MG63 (cell line): Measurements from ENCODE around the gene CCR7. TPM values are rescaled to one million over a fixed set of nuclear protein-coding genes. Genes with fewer than 3 reads are reported as not detected.

ENCODE experiments used
- DNase-seq: peaks from one replicate; pipeline ENCODE4 v3.0.0-alpha.2; 2020
- H3K27me3 ChIP-seq: fragments of 250-450 bp; sonication (Bioruptor Pico); 2 replicates; pipeline ENCODE4 v1.5.1; 2020; ENCODE audit warnings: mild to moderate bottlenecking, moderate library complexity
- H3K36me3 ChIP-seq: fragments of 250-450 bp; sonication (Bioruptor Pico); 2 replicates; pipeline ENCODE4 v1.5.1; 2020; ENCODE audit warnings: mild to moderate bottlenecking, moderate library complexity
- H3K4me3 ChIP-seq: fragments of 250-450 bp; sonication (Bioruptor Pico); 2 replicates; pipeline ENCODE4 v1.5.1; 2020; ENCODE audit warnings: mild to moderate bottlenecking, moderate library complexity
- H3K9me3 ChIP-seq: fragments of 250-450 bp; sonication (Bioruptor Pico); 2 replicates; pipeline ENCODE4 v1.5.1; 2020; ENCODE audit warnings: mild to moderate bottlenecking, moderate library complexity
- total RNA-seq: library from RNA; depleted of rRNA; stranded (reverse); fragments of >200 nt; shearing (Covaris generic); gene quantifications from 2 replicates; pipeline ENCODE4 v1.2.3, GENCODE V29; 2014; ENCODE audit warnings: low replicate concordance; rRNA removed

Gene CCR7
- not detected in 2 replicates for total RNA-seq

- Histone ChIP-seq H3K27me3 (peaks cover 7% of the 10 kb centered on the region), H3K36me3 (no peaks in the 10 kb centered on the region), H3K9me3 (peaks cover under 1% of the 10 kb centered on the region; the same call in 1 of the 2 replicates), H3K4me3 (no peak within 1 kb of the TSS)
- no peak for DNase-seq
Measured at GRCh38 chr17:40564883-40565768, at the start of gene CCR7. TSS of gene CCR7 (minus strand) at chr17:40565472. CDS start at chr17:40565409, 63 bp downstream.

- no peak for DNase-seq
- Histone ChIP-seq H3K27me3 (no peaks in the 10 kb centered on the region), H3K4me3 (no peak overlapping the region), H3K36me3 (no peaks in the 10 kb centered on the region), H3K9me3 (no peaks in the 10 kb centered on the region)
Measured at GRCh38 chr17:40614431-40615067, 49.3 kb upstream of the CCR7 start.

- DNase-seq = no peak
- no peaks in the 10 kb centered on the region for H3K36me3 ChIP-seq
- no peak overlapping the region for H3K4me3 ChIP-seq
- H3K27me3 ChIP-seq = no peaks in the 10 kb centered on the region
- no peaks in the 10 kb centered on the region for H3K9me3 ChIP-seq
Measured at GRCh38 chr17:40613467-40614154, 48.3 kb upstream of the CCR7 start.

GRCh38 chr17:40612599-40613244, 47.5 kb upstream of the CCR7 start:
- Histone ChIP-seq H3K36me3 (no peaks in the 10 kb centered on the region), H3K27me3 (no peaks in the 10 kb centered on the region), H3K4me3 (no peak overlapping the region), H3K9me3 (no peaks in the 10 kb centered on the region)
- no peak for DNase-seq

GRCh38 chr17:40611840-40612474, 46.7 kb upstream of the CCR7 start:
- Histone ChIP-seq H3K9me3 (no peaks in the 10 kb centered on the region), H3K27me3 (no peaks in the 10 kb centered on the region), H3K36me3 (no peaks in the 10 kb centered on the region), H3K4me3 (no peak overlapping the region)
- DNase-seq = no peak

- Histone ChIP-seq H3K4me3 (no peak overlapping the region), H3K27me3 (no peaks in the 10 kb centered on the region), H3K36me3 (no peaks in the 10 kb centered on the region), H3K9me3 (no peaks in the 10 kb centered on the region)
- DNase-seq = no peak
Measured at GRCh38 chr17:40610359-40610758, 45.1 kb upstream of the CCR7 start.

- Histone ChIP-seq H3K9me3 (no peaks in the 10 kb centered on the region), H3K27me3 (no peaks in the 10 kb centered on the region), H3K36me3 (no peaks in the 10 kb centered on the region), H3K4me3 (no peak overlapping the region)
- no peak for DNase-seq
Measured at GRCh38 chr17:40608061-40608581, 42.8 kb upstream of the CCR7 start.

GRCh38 chr17:40607641-40608040, 42.4 kb upstream of the CCR7 start:
- H3K4me3 ChIP-seq = no peak overlapping the region
- H3K27me3 ChIP-seq = no peaks in the 10 kb centered on the region
- no peaks in the 10 kb centered on the region for H3K36me3 ChIP-seq
- no peaks in the 10 kb centered on the region for H3K9me3 ChIP-seq
- DNase-seq = no peak

GRCh38 chr17:40606548-40607353, 41.5 kb upstream of the CCR7 start:
- Histone ChIP-seq H3K9me3 (no peaks in the 10 kb centered on the region), H3K36me3 (no peaks in the 10 kb centered on the region), H3K27me3 (no peaks in the 10 kb centered on the region), H3K4me3 (no peak overlapping the region)
- DNase-seq = no peak

GRCh38 chr17:40605306-40605705, 40.0 kb upstream of the CCR7 start:
- Histone ChIP-seq H3K9me3 (no peaks in the 10 kb centered on the region), H3K36me3 (no peaks in the 10 kb centered on the region), H3K27me3 (no peaks in the 10 kb centered on the region), H3K4me3 (no peak overlapping the region)
- DNase-seq = no peak

GRCh38 chr17:40604327-40605080, 39.2 kb upstream of the CCR7 start:
- DNase-seq = no peak
- no peaks in the 10 kb centered on the region for H3K27me3 ChIP-seq
- H3K36me3 ChIP-seq = no peaks in the 10 kb centered on the region
- no peaks in the 10 kb centered on the region for H3K9me3 ChIP-seq
- H3K4me3 ChIP-seq = no peak overlapping the region

GRCh38 chr17:40602445-40603443, 37.5 kb upstream of the CCR7 start:
- no peak overlapping the region for H3K4me3 ChIP-seq
- no peak for DNase-seq
- no peaks in the 10 kb centered on the region for H3K9me3 ChIP-seq
- no peaks in the 10 kb centered on the region for H3K27me3 ChIP-seq
- H3K36me3 ChIP-seq = no peaks in the 10 kb centered on the region

- no peaks in the 10 kb centered on the region for H3K36me3 ChIP-seq
- DNase-seq = no peak
- no peaks in the 10 kb centered on the region for H3K9me3 ChIP-seq
- no peak overlapping the region for H3K4me3 ChIP-seq
- H3K27me3 ChIP-seq = no peaks in the 10 kb centered on the region
Measured at GRCh38 chr17:40600486-40601046, 35.3 kb upstream of the CCR7 start.

- no peaks in the 10 kb centered on the region for H3K36me3 ChIP-seq
- no peaks in the 10 kb centered on the region for H3K27me3 ChIP-seq
- no peak overlapping the region for H3K4me3 ChIP-seq
- no peak for DNase-seq
- no peaks in the 10 kb centered on the region for H3K9me3 ChIP-seq
Measured at GRCh38 chr17:40599468-40599763, 34.1 kb upstream of the CCR7 start.
